ENCODE measurements around the gene TXLNB. TPM values are rescaled to one million over a fixed set of nuclear protein-coding genes. Genes with fewer than 3 reads are reported as not detected.
A peak's percentile ranks its signal among the peaks of the same experiment; 100 is the strongest.

Gene TXLNB
- total RNA-seq (1 to 10 TPM; 1.5 to 3.4 TPM), polyA plus RNA-seq (under 1 TPM; 0.10 to 0.63 TPM)
- long read RNA-seq, donor 1, partial matches to known transcripts: 2 of 3 reads
- long read RNA-seq, donor 1, other reads (novel, unspliced or antisense): 1 of 3 reads
- long read RNA-seq, donor 2, partial matches to known transcripts: 0 of 1 reads
- long read RNA-seq, donor 2, other reads (novel, unspliced or antisense): 1 of 1 reads

- intact Hi-C loops (cut with DNase I): no loop called here
- peak; percentile 87 for ATAC-seq (ENCODE audit: low FRiP score)
These were observed at the start of gene TXLNB for GRCh38 chr6:139291813-139292619. TSS of gene TXLNB (minus strand) at chr6:139291998. CDS start at chr6:139288899, 3,099 bp downstream.

GRCh38 chr6:139341060-139341459, 49.3 kb upstream of the TXLNB start:
- H3K27ac ChIP-seq (ENCODE audit: low read depth in 1 of 2, low read length in 2 of 2): no peak overlapping the region
- whole genome bisulfite sequencing, 2 donors: 92 to 95% methylated on average over 2 of the region's 2 CpGs
- no peak overlapping the region for H3K4me3 ChIP-seq (ENCODE audit: low read length in 2 of 2)
- H3K4me1 ChIP-seq (ENCODE audit: control insufficient read depth in 1 of 2, insufficient read depth in 2 of 2, low read length in 2 of 2): peaks cover 0 to 4% of the 10 kb centered on the region in 2 donors
- DNase-seq: no peak
- intact Hi-C loops (cut with DNase I): no loop called here
- peaks cover 3% of the 10 kb centered on the region for H3K9me3 ChIP-seq (ENCODE audit: control insufficient read depth, low read length)
- no peak for ATAC-seq (ENCODE audit: low FRiP score)
- no peaks in the 10 kb centered on the region for H3K27me3 ChIP-seq (ENCODE audit: control insufficient read depth in 1 of 2, insufficient read depth in 2 of 2, low read length in 1 of 2)
- H3K36me3 ChIP-seq (ENCODE audit: control insufficient read depth in 1 of 2, insufficient read depth in 2 of 2, low read length in 1 of 2): no peaks in the 10 kb centered on the region

More at GRCh38 chr6:139291813-139292619, at the start of gene TXLNB:
- no peaks in the 10 kb centered on the region for H3K36me3 ChIP-seq (ENCODE audit: control insufficient read depth in 1 of 2, insufficient read depth in 2 of 2, low read length in 1 of 2)
- WGBS, 2 donors: 38 to 41% methylated on average over 13 of the region's 13 CpGs
- no peaks in the 10 kb centered on the region for H3K27me3 ChIP-seq (ENCODE audit: control insufficient read depth in 1 of 2, insufficient read depth in 2 of 2, low read length in 1 of 2)
- peak within 1 kb of the TSS in 1 of 2 donors; percentile 57 for H3K27ac ChIP-seq (ENCODE audit: low read depth in 1 of 2, low read length in 2 of 2)
- H3K4me3 ChIP-seq (ENCODE audit: low read length in 2 of 2): peak within 1 kb of the TSS in 1 of 2 donors; percentile 26
- peak; percentile 85 to 87 for DNase-seq
- H3K9me3 ChIP-seq (ENCODE audit: control insufficient read depth, low read length): no peaks in the 10 kb centered on the region
- H3K4me1 ChIP-seq (ENCODE audit: control insufficient read depth in 1 of 2, insufficient read depth in 2 of 2, low read length in 2 of 2): no peaks in the 10 kb centered on the region

GRCh38 chr6:139338795-139339194, 47.0 kb upstream of the TXLNB start:
- intact Hi-C loops (cut with DNase I): loop anchor here in 1 of 2 donors (5.0 kb wide), 1 partner anchor 96 kb away; no protein-coding TSS in a partner anchor
- H3K36me3 ChIP-seq (ENCODE audit: control insufficient read depth in 1 of 2, insufficient read depth in 2 of 2, low read length in 1 of 2): no peaks in the 10 kb centered on the region
- no peaks in the 10 kb centered on the region for H3K27me3 ChIP-seq (ENCODE audit: control insufficient read depth in 1 of 2, insufficient read depth in 2 of 2, low read length in 1 of 2)
- DNase-seq (no peak), ATAC-seq (ENCODE audit: low FRiP score) (peak; percentile 69)
- peaks cover 3% of the 10 kb centered on the region for H3K9me3 ChIP-seq (ENCODE audit: control insufficient read depth, low read length)
- 92 to 93% methylated on average over 9 of the region's 9 CpGs for WGBS, 2 donors
- no peak overlapping the region for H3K27ac ChIP-seq (ENCODE audit: low read depth in 1 of 2, low read length in 2 of 2)
- H3K4me1 ChIP-seq (ENCODE audit: control insufficient read depth in 1 of 2, insufficient read depth in 2 of 2, low read length in 2 of 2): peaks cover 0 to 7% of the 10 kb centered on the region in 2 donors
- no peak overlapping the region for H3K4me3 ChIP-seq (ENCODE audit: low read length in 2 of 2)

DNA sequence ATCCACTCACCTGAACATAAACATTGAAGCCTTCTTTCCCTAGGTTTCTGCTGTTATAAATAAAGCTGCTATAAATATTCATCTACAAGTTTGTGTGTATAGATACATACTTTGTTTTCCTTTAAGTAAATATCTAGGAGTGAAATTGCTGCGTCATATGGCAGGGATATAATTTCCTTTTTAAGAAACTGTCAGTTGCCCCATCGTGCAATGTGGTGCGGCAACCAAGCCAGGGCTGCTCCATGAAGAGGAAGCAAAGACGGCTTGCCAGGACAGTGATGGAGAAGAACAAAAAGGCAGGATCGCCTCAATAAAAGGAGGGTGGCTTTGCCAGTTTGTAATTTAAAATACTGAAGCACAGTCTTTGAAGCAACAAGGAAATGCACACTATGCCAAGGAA, 46.0 kb upstream of the TXLNB start:
- DNase-seq (peak in 1 of 2 donors; percentile 77), ATAC-seq (ENCODE audit: low FRiP score) (no peak)
- 78 to 92% methylated on average over 5 of the region's 5 CpGs for WGBS, 2 donors
- Histone ChIP-seq H3K9me3 (ENCODE audit: control insufficient read depth, low read length) (no peaks in the 10 kb centered on the region), H3K36me3 (ENCODE audit: control insufficient read depth in 1 of 2, insufficient read depth in 2 of 2, low read length in 1 of 2) (no peaks in the 10 kb centered on the region), H3K4me1 (ENCODE audit: control insufficient read depth in 1 of 2, insufficient read depth in 2 of 2, low read length in 2 of 2) (peaks cover 0 to 7% of the 10 kb centered on the region in 2 donors), H3K4me3 (ENCODE audit: low read length in 2 of 2) (no peak overlapping the region), H3K27ac (ENCODE audit: low read depth in 1 of 2, low read length in 2 of 2) (no peak overlapping the region), H3K27me3 (ENCODE audit: control insufficient read depth in 1 of 2, insufficient read depth in 2 of 2, low read length in 1 of 2) (no peaks in the 10 kb centered on the region)
- intact Hi-C loops (cut with DNase I): loop anchor here in 1 of 2 donors (5.0 kb wide), 1 partner anchor 96 kb away; no protein-coding TSS in a partner anchor

GRCh38 chr6:139337001-139337400, 45.2 kb upstream of the TXLNB start:
- ATAC-seq (ENCODE audit: low FRiP score): no peak
- H3K4me3 ChIP-seq (ENCODE audit: low read length in 2 of 2): no peak overlapping the region
- peaks cover 0 to 7% of the 10 kb centered on the region in 2 donors for H3K4me1 ChIP-seq (ENCODE audit: control insufficient read depth in 1 of 2, insufficient read depth in 2 of 2, low read length in 2 of 2)
- H3K27ac ChIP-seq (ENCODE audit: low read depth in 1 of 2, low read length in 2 of 2): no peak overlapping the region
- intact Hi-C loops (cut with DNase I): loop anchor here in 1 of 2 donors (5.0 kb wide), 1 partner anchor 95 kb away; no protein-coding TSS in a partner anchor
- 53 to 54% methylated on average over 2 of the region's 2 CpGs for WGBS, 2 donors
- no peaks in the 10 kb centered on the region for H3K9me3 ChIP-seq (ENCODE audit: control insufficient read depth, low read length)
- H3K36me3 ChIP-seq (ENCODE audit: control insufficient read depth in 1 of 2, insufficient read depth in 2 of 2, low read length in 1 of 2): no peaks in the 10 kb centered on the region
- DNase-seq: no peak
- no peaks in the 10 kb centered on the region for H3K27me3 ChIP-seq (ENCODE audit: control insufficient read depth in 1 of 2, insufficient read depth in 2 of 2, low read length in 1 of 2)

GRCh38 chr6:139336488-139336887, 44.7 kb upstream of the TXLNB start:
- 23 to 26% methylated on average over 4 of the region's 4 CpGs for WGBS, 2 donors
- peaks cover 0 to 7% of the 10 kb centered on the region in 2 donors for H3K4me1 ChIP-seq (ENCODE audit: control insufficient read depth in 1 of 2, insufficient read depth in 2 of 2, low read length in 2 of 2)
- H3K9me3 ChIP-seq (ENCODE audit: control insufficient read depth, low read length): no peaks in the 10 kb centered on the region
- DNase-seq (peak in 1 of 2 donors; percentile 77), ATAC-seq (ENCODE audit: low FRiP score) (no peak)
- H3K27me3 ChIP-seq (ENCODE audit: control insufficient read depth in 1 of 2, insufficient read depth in 2 of 2, low read length in 1 of 2): no peaks in the 10 kb centered on the region
- no peaks in the 10 kb centered on the region for H3K36me3 ChIP-seq (ENCODE audit: control insufficient read depth in 1 of 2, insufficient read depth in 2 of 2, low read length in 1 of 2)
- intact Hi-C loops (cut with DNase I): loop anchor here in 1 of 2 donors (5.0 kb wide), 1 partner anchor 94 kb away; no protein-coding TSS in a partner anchor
- no peak overlapping the region for H3K27ac ChIP-seq (ENCODE audit: low read depth in 1 of 2, low read length in 2 of 2)
- no peak overlapping the region for H3K4me3 ChIP-seq (ENCODE audit: low read length in 2 of 2)

GRCh38 chr6:139335447-139336210, 43.8 kb upstream of the TXLNB start:
- 58 to 59% methylated on average over 5 of the region's 5 CpGs for WGBS, 2 donors
- intact Hi-C loops (cut with DNase I): loop anchor here in 1 of 2 donors (5.0 kb wide), 1 partner anchor 93 kb away; no protein-coding TSS in a partner anchor
- no peaks in the 10 kb centered on the region for H3K36me3 ChIP-seq (ENCODE audit: control insufficient read depth in 1 of 2, insufficient read depth in 2 of 2, low read length in 1 of 2)
- ATAC-seq (ENCODE audit: low FRiP score) (no peak), DNase-seq (no peak)
- H3K27me3 ChIP-seq (ENCODE audit: control insufficient read depth in 1 of 2, insufficient read depth in 2 of 2, low read length in 1 of 2): no peaks in the 10 kb centered on the region
- no peak overlapping the region for H3K4me3 ChIP-seq (ENCODE audit: low read length in 2 of 2)
- H3K9me3 ChIP-seq (ENCODE audit: control insufficient read depth, low read length): no peaks in the 10 kb centered on the region
- H3K4me1 ChIP-seq (ENCODE audit: control insufficient read depth in 1 of 2, insufficient read depth in 2 of 2, low read length in 2 of 2): peaks cover 0 to 7% of the 10 kb centered on the region in 2 donors
- peak overlapping the region in 1 of 2 donors; percentile 76 for H3K27ac ChIP-seq (ENCODE audit: low read depth in 1 of 2, low read length in 2 of 2)

DNA sequence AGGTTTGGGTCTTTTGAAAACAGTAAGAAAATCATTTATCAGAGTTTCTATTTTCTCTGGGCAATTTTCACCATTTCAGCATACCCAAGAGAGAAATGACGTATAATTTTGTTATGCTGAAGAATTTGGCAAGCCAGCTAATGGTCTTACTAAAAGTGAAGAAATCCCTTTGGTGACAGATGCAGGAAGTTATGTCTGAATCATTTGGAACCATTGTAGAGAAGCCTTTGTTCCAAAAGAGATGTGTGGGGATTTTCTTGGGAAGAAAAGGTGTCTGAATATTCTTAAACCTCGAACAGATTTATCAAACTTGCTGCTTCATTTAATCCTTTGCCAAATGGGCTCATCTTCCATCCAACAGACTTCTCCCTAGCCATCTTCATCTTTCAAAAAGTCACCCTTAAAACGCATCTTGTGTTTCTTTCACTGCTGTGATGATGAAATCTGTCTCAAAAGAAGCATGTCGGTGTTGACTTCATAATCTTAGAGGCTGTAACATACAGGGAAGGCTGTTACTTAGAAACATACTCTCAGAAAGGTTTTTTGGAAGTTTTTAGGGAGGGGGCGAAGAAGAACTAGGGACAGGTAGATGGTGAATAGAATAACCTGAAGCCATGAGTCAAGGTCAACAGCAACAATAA, 43.1 kb upstream of the TXLNB start:
- peaks cover 2 to 7% of the 10 kb centered on the region in 2 donors for H3K4me1 ChIP-seq (ENCODE audit: control insufficient read depth in 1 of 2, insufficient read depth in 2 of 2, low read length in 2 of 2)
- WGBS, 2 donors: 26 to 32% methylated on average over 5 of the region's 5 CpGs
- H3K9me3 ChIP-seq (ENCODE audit: control insufficient read depth, low read length): no peaks in the 10 kb centered on the region
- DNase-seq (no peak), ATAC-seq (ENCODE audit: low FRiP score) (peak; percentile 86)
- intact Hi-C loops (cut with DNase I): loop anchor here in 1 of 2 donors (5.0 kb wide), 1 partner anchor 93 kb away; no protein-coding TSS in a partner anchor
- no peak overlapping the region for H3K4me3 ChIP-seq (ENCODE audit: low read length in 2 of 2)
- no peaks in the 10 kb centered on the region for H3K27me3 ChIP-seq (ENCODE audit: control insufficient read depth in 1 of 2, insufficient read depth in 2 of 2, low read length in 1 of 2)
- peak overlapping the region in 1 of 2 donors; percentile 76 for H3K27ac ChIP-seq (ENCODE audit: low read depth in 1 of 2, low read length in 2 of 2)
- no peaks in the 10 kb centered on the region for H3K36me3 ChIP-seq (ENCODE audit: control insufficient read depth in 1 of 2, insufficient read depth in 2 of 2, low read length in 1 of 2)

Data from aorta (tissue), 5 donors.